GM10266 (cell line): ENCODE measurements around the gene AKAP5.

Experiments
- DNase-seq: peaks from one replicate; pipeline ENCODE4 v3.0.0; 2012; ENCODE audit errors: extremely low spot score
- CTCF ChIP-seq: IDR thresholded peaks from 2 replicates; pipeline ENCODE4 v1.5.1; 2012; ENCODE audit warnings: mild to moderate bottlenecking, low read depth; ENCODE audit not compliant: control insufficient read depth, insufficient read depth; ENCODE audit errors: missing control alignments

Gene AKAP5

GRCh38 chr14:64465191-64465822 lies at the start of gene AKAP5:
Gene AKAP5, plus strand, starts transcription at chr14:64465499. Its CDS starts 2,896 bp downstream, at chr14:64468395.
- DNase-seq = peak; percentile 77
- TF ChIP-seq CTCF = peak; percentile 20

- TF ChIP-seq CTCF = no peak
- DNase-seq = no peak
Observed at GRCh38 chr14:64416348-64416932, 48.9 kb upstream of the AKAP5 start.

GRCh38 chr14:64417055-64417770 lies 48.1 kb upstream of the AKAP5 start:
- no peak for DNase-seq
- no peak for TF ChIP-seq CTCF

- TF ChIP-seq CTCF = no peak
- DNase-seq = no peak
Observed at GRCh38 chr14:64417771-64418125, 47.6 kb upstream of the AKAP5 start.

GRCh38 chr14:64419003-64419402 lies 46.3 kb upstream of the AKAP5 start:
- no peak for DNase-seq
- no peak for TF ChIP-seq CTCF

- no peak for DNase-seq
- TF ChIP-seq CTCF = no peak
Observed at GRCh38 chr14:64421166-64421565, 44.1 kb upstream of the AKAP5 start.

- DNase-seq = no peak
- no peak for TF ChIP-seq CTCF
Observed at GRCh38 chr14:64422005-64422404, 43.3 kb upstream of the AKAP5 start.
